GM12878 (cell line): ENCODE measurements around the gene SLC1A6. TPM values are rescaled to one million over a fixed set of nuclear protein-coding genes. Genes with fewer than 3 reads are reported as not detected.

Source experiments
- ATAC-seq: fragments of 200-7000 bp; cut with Tn5 transposase; 3 replicates; pipeline ENCODE4 v1.9.1; 2020; ENCODE audit warnings: mild to moderate bottlenecking, moderate library complexity
- BruUV-seq: library from RNA; stranded (reverse); fragments of 400-500 nt; replicated peaks from 2 replicates; lab custom pipeline; 2021; lab: Mats Ljungman, UMichigan
- CTCF ChIA-PET: fragments of 300-600 bp; sonication (Branson Sonifier 250); formaldehyde crosslinking; extraction: SDS; loops from one replicate; lab custom pipeline; 2021; ENCODE audit warnings: inconsistent platforms; lab: Yijun Ruan, JAX
- POLR2A ChIA-PET: fragments of 350-600 bp; formaldehyde crosslinking; extraction: SDS; loops from one replicate; lab custom pipeline; 2021; ENCODE audit warnings: inconsistent platforms; lab: Charles Lee
- RAD21 ChIA-PET: fragments of 300-600 bp; sonication (Branson Sonifier 250); formaldehyde crosslinking; loops from one replicate; lab custom pipeline; 2023; ENCODE audit warnings: antibody characterized with exemption; ENCODE audit not compliant: unreplicated experiment; lab: Charles Lee
- SMC1A ChIA-PET: fragments of 300-600 bp; sonication (Branson Sonifier 250); formaldehyde crosslinking; loops from one replicate; lab custom pipeline; 2023; ENCODE audit not compliant: unreplicated experiment, uncharacterized antibody; lab: Charles Lee
- DNase-seq: peaks from one replicate; pipeline ENCODE4 v3.0.0-alpha.2; 2011; ENCODE audit warnings: low read depth, low spot score
- FAIRE-seq: peaks from 3 replicates; lab custom pipeline; 2011; peaks lifted over from hg19 to GRCh38; lab: Jason Lieb, UNC
- H2AFZ ChIP-seq: 2 replicates; pipeline ENCODE4 v1.6.0; 2011; ENCODE audit warnings: low read depth, low read length, control low read depth; ENCODE audit not compliant: control insufficient read depth
- H3K27ac ChIP-seq: 2 replicates; pipeline ENCODE4 v1.5.1; 2011; ENCODE audit warnings: control low read depth; ENCODE audit not compliant: control insufficient read depth, insufficient read depth
- H3K27me3 ChIP-seq, 2 experiments: replicated peaks in 1 of 2; 2 replicates each; pipeline versions ENCODE4 v1.6.0 to v1.6.1; 2011; ENCODE audit warnings: low read length in 1 of 2; ENCODE audit not compliant: control insufficient read depth in 2 of 2, insufficient read depth in 2 of 2
- H3K36me3 ChIP-seq, 2 experiments: 2 replicates each; pipeline ENCODE4 v1.5.1; 2011; ENCODE audit warnings: low read length in 1 of 2; ENCODE audit not compliant: control insufficient read depth in 2 of 2, insufficient read depth in 2 of 2
- H3K4me1 ChIP-seq: 2 replicates; pipeline ENCODE4 v1.6.1; 2011; ENCODE audit warnings: mild to moderate bottlenecking, low read length, moderate library complexity, mixed read lengths; ENCODE audit not compliant: control insufficient read depth, insufficient read depth
- H3K4me2 ChIP-seq: 2 replicates; pipeline ENCODE4 v1.6.0; 2011; ENCODE audit warnings: control low read depth; ENCODE audit not compliant: control insufficient read depth, insufficient read depth
- H3K4me3 ChIP-seq: fragments of 200-600 bp; sonication (generic); 2 replicates; pipeline ENCODE4 v1.5.1; 2016
- H3K79me2 ChIP-seq: 2 replicates; pipeline ENCODE4 v1.6.0; 2011; ENCODE audit warnings: low read length; ENCODE audit not compliant: control insufficient read depth, insufficient read depth
- H3K9ac ChIP-seq: 2 replicates; pipeline ENCODE4 v1.8.0; 2011; ENCODE audit warnings: low read length, control low read depth, mixed read lengths; ENCODE audit not compliant: control insufficient read depth, insufficient read depth
- H3K9me3 ChIP-seq: replicated peaks from 3 replicates; pipeline ENCODE4 v1.5.1; 2011; ENCODE audit warnings: mild to moderate bottlenecking, low read length; ENCODE audit not compliant: control insufficient read depth, insufficient read depth
- H4K20me1 ChIP-seq: 2 replicates; pipeline ENCODE4 v1.6.0; 2011; ENCODE audit not compliant: control insufficient read depth, insufficient read depth
- BMI1 ChIP-seq: fragments of 450-650 bp; IDR thresholded peaks from 2 replicates; pipeline ENCODE4 v1.6.1; 2016; ENCODE audit warnings: mild to moderate bottlenecking, moderate library complexity, borderline replicate concordance
- CBFB ChIP-seq: IDR thresholded peaks from 2 replicates; pipeline ENCODE4 v1.6.1; 2016; ENCODE audit warnings: antibody characterized with exemption, low read depth
- CREB1 ChIP-seq: IDR thresholded peaks from 2 replicates; pipeline ENCODE4 v1.6.1; 2012; ENCODE audit warnings: low read depth, mild to moderate bottlenecking, inconsistent platforms
- EZH2 ChIP-seq: IDR thresholded peaks from 2 replicates; pipeline ENCODE4 v1.6.1; 2012; ENCODE audit warnings: low read depth, mild to moderate bottlenecking, control low read depth, inconsistent platforms, low read length, borderline replicate concordance; ENCODE audit not compliant: control insufficient read depth
- HCFC1 ChIP-seq: fragments of 150-350 bp; IDR thresholded peaks from 2 replicates; pipeline ENCODE4 v1.6.1; 2014; ENCODE audit warnings: low read length
- MEF2A ChIP-seq: IDR thresholded peaks from 2 replicates; pipeline ENCODE4 v1.6.1; 2011; ENCODE audit warnings: low read depth, mild to moderate bottlenecking, low read length, moderate library complexity; ENCODE audit not compliant: insufficient read depth
- NR2C2 ChIP-seq: IDR thresholded peaks from 2 replicates; pipeline ENCODE4 v1.6.1; 2011; ENCODE audit warnings: borderline replicate concordance, low read depth; ENCODE audit not compliant: control insufficient read depth, insufficient read length
- RAD21 ChIP-seq: IDR thresholded peaks from 2 replicates; pipeline ENCODE4 v1.6.1; 2011; ENCODE audit warnings: mild to moderate bottlenecking, low read depth, low read length, moderate library complexity; ENCODE audit not compliant: insufficient read depth
- RUNX3 ChIP-seq: IDR thresholded peaks from 2 replicates; pipeline ENCODE4 v1.6.1; 2012; ENCODE audit warnings: low read length, inconsistent platforms
- TCF7 ChIP-seq: IDR thresholded peaks from 2 replicates; pipeline ENCODE4 v1.6.1; 2014; ENCODE audit warnings: antibody characterized with exemption, borderline replicate concordance
- WGBS: methylation state at CpG from one replicate; pipeline ENCODE4 v1.1.6; 2016; ENCODE audit warnings: low lambda C conversion rate; ENCODE audit not compliant: insufficient replicate concordance, insufficient coverage; ENCODE audit errors: missing lambda C conversion rate; 5-methylcytosine and 5-hydroxymethylcytosine counted together
- in situ Hi-C: fragments of 300-500 bp; cut with MboI; formaldehyde crosslinking; loops from 9 replicates; pipeline ENCODE4 v1.14.3; 2018; ENCODE audit warnings: mixed read lengths
- intact Hi-C: fragments of 100-400 bp; cut with micrococcal nuclease; formaldehyde crosslinking; loops from one replicate; pipeline ENCODE4 v1.14.2; 2022; ENCODE audit not compliant: unreplicated experiment
- polyA plus RNA-seq, 11 experiments: library from polyadenylated mRNA; depleted of rRNA in 4 of 11; unstranded in 6 of 11; stranded (reverse) in 5 of 11; fragments of >200 nt; fragmentation: Nextera tagmentation in 4 of 11; fragmentation: Illumina TruSeq in 1 of 11; extraction: Ambion mirVana in 4 of 11; extraction: Trizol in 1 of 11; gene quantifications; 1 replicate in 1 of 11; 2 replicates in 10 of 11; pipeline versions ENCODE4 v1.2.1 to v1.2.3, GENCODE V29; 2011 to 2016; ENCODE audit warnings: inconsistent platforms in 2 of 11, missing spikeins in 2 of 11, low read depth in 1 of 11
- total RNA-seq, 4 experiments: library from RNA; depleted of rRNA in 3 of 4; stranded (reverse); fragments of >200 nt in 3 of 4; fragmentation: Illumina TruSeq in 1 of 4; extraction: Trizol in 1 of 4; gene quantifications; 2 replicates each; pipeline versions ENCODE4 v1.2.1 to v1.2.3, GENCODE V29; 2013 to 2021
- TF ChIP-seq, protein P1 (sequence below): fragments of 450-650 bp; IDR thresholded peaks from 2 replicates; pipeline ENCODE4 v1.6.1; 2016; ENCODE audit warnings: mild to moderate bottlenecking

Gene SLC1A6
- total and polyA plus RNA-seq, 10 of the 15 experiments (the other 5 are each of a cell fraction or from before 2014, with no cell fraction given), result 0.06 TPM; not detected in 9

DNA sequence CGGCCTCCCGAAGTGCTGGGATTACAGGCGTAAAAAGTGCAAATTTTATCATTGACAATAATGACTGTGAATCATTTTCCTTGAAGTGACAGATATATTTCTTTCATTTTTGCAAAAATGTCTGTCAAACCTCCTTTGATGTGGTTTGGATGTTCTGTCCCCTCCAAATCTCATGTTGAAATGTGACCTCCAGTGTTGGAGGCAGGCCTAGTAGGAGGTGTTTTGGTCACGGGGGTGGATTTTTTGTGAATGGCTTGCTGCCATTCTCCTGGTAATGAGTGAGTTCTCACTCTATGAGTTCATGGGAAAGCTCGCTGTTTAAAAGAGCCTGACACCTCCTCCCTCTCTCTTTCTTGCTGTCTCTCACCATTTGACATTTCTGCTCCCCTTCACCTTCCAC lies 5.5 kb upstream of the SLC1A6 start:
- no peak overlapping the region for H3K4me2 ChIP-seq
- H3K4me3 ChIP-seq, result no peak overlapping the region
- RAD21 ChIA-PET, result no interaction called here
- no peaks in the 10 kb centered on the region for H3K79me2 ChIP-seq
- H2AFZ ChIP-seq, result no peak overlapping the region
- no peaks in the 10 kb centered on the region for H4K20me1 ChIP-seq
- no peaks in the 10 kb centered on the region for H3K9me3 ChIP-seq
- intact Hi-C loops, result no loop called here
- no peak overlapping the region for H3K9ac ChIP-seq
- H3K27me3 ChIP-seq, result no peaks in the 10 kb centered on the region; a peak in 2 of 4 replicates
- CTCF ChIA-PET, result no interaction called here
- 13% methylated on average over 5 of the region's 5 CpGs for WGBS
- no peak for ATAC-seq
- no peak for TF ChIP-seq HCFC1
- TF ChIP-seq RAD21, result peak; percentile 57
- peak; percentile 88 for TF ChIP-seq RUNX3
- TF ChIP-seq MEF2A, result no peak
- no peak for TF ChIP-seq BMI1
- 0 out of 2 replicates have a peak, but pooled peaks have one; percentile 36 for TF ChIP-seq CBFB
- TF ChIP-seq, protein P1, sequence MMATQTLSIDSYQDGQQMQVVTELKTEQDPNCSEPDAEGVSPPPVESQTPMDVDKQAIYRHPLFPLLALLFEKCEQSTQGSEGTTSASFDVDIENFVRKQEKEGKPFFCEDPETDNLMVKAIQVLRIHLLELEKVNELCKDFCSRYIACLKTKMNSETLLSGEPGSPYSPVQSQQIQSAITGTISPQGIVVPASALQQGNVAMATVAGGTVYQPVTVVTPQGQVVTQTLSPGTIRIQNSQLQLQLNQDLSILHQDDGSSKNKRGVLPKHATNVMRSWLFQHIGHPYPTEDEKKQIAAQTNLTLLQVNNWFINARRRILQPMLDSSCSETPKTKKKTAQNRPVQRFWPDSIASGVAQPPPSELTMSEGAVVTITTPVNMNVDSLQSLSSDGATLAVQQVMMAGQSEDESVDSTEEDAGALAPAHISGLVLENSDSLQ, result peak; percentile 32; the same call in 1 of the 2 replicates
- TF ChIP-seq EZH2, result no peak
- TF ChIP-seq TCF7, result peak; percentile 98
- TF ChIP-seq CREB1, result no peak
- TF ChIP-seq NR2C2, result no peak
- TF ChIP-seq, all 136 proteins: peak for 5
- Histone ChIP-seq H3K27ac (no peak overlapping the region), H3K36me3 (no peaks in the 10 kb centered on the region), H3K4me1 (no peaks in the 10 kb centered on the region)
- in situ Hi-C loops, result no loop called here
- no TSS peak for BruUV-seq
- ChIA-PET POLR2A (interaction anchor here (0.6 kb wide), 1 partner anchor 1704 kb away, joined by 3 read pairs; no protein-coding TSS in a partner anchor), SMC1A (no interaction called here)
- FAIRE-seq (no peak), DNase-seq (no peak)
